ENCODE data around the gene KLHL29.

DNA sequence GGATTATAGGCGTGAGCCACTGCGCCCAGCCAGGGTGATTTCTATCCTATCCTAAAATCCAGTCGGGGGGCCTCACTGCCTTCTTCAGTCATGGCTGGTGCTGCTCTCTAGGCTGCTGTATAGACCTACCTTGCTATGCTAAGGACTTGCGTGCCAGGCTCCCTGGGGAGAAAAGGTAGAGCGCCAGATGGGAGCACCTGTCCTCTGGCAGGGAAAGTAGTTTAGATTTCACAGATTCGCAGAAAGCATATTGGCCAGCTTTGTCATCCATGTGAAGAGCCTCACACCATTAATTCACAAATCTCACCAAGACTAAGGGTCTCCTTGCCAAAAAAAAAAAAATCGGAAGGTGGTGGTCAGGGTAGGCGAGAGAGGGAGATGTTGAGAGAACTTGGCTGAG, 324.3 kb downstream of the KLHL29 start:
- TF ChIP-seq SIN3A (IDR thresholded peaks at IDR 0.05; ENCODE audit: borderline replicate concordance, insufficient read depth, low read length): no peak
- TF ChIP-seq TAF1 (IDR thresholded peaks at IDR 0.05; ENCODE audit: borderline replicate concordance, insufficient read depth, low read length): no peak
- TF ChIP-seq POLR2AphosphoS5 (IDR thresholded peaks at IDR 0.05; ENCODE audit: low read depth, low read length): no peak
